Activated B cell treated with CpG ODN at 0.5 μM for 24 hours (primary cell): ENCODE results near the gene LCNL1. TPM values are rescaled to one million over a fixed set of nuclear protein-coding genes. Genes with fewer than 3 reads are reported as not detected.

ENCODE experiments used
- ATAC-seq: fragments of 200-7000 bp; cut with Tn5 transposase; one replicate; pipeline ENCODE4 v1.10.0; 2021; ENCODE audit warnings: low read depth, mild to moderate bottlenecking, moderate library complexity
- CTCF ChIA-PET: fragments of 350-600 bp; sonication (Branson Sonifier 250); formaldehyde crosslinking; loops from one replicate; lab custom pipeline; 2021; ENCODE audit warnings: antibody characterized with exemption; lab: Charles Lee
- POLR2A ChIA-PET: fragments of 350-600 bp; sonication (Branson Sonifier 250); formaldehyde crosslinking; loops from one replicate; lab custom pipeline; 2021; ENCODE audit warnings: antibody characterized with exemption; lab: Charles Lee
- DNase-seq: peaks from one replicate; pipeline ENCODE4 v3.0.0; 2022
- H3K27ac Mint-ChIP-seq: one replicate; pipeline ENCODE4 v1.8.0; 2020; ENCODE audit warnings: mixed read lengths
- H3K27me3 Mint-ChIP-seq: one replicate; pipeline ENCODE4 v1.8.0; 2021; ENCODE audit warnings: mixed read lengths
- H3K36me3 Mint-ChIP-seq: one replicate; pipeline ENCODE4 v1.8.0; 2021; ENCODE audit warnings: low read depth, mixed read lengths
- H3K4me1 Mint-ChIP-seq: one replicate; pipeline ENCODE4 v1.8.0; 2021; ENCODE audit warnings: mixed read lengths
- H3K4me3 Mint-ChIP-seq: one replicate; pipeline ENCODE4 v1.8.0; 2020; ENCODE audit warnings: mild to moderate bottlenecking, mixed read lengths
- H3K9me3 Mint-ChIP-seq: one replicate; pipeline ENCODE4 v1.8.0; 2020; ENCODE audit warnings: mixed read lengths
- CTCF ChIP-seq: fragments of 200-600 bp; IDR thresholded peaks from one replicate; pipeline ENCODE4 v1.8.0; 2022; ENCODE audit warnings: antibody characterized with exemption, mild to moderate bottlenecking
- intact Hi-C: fragments of 100-400 bp; cut with micrococcal nuclease; formaldehyde crosslinking; loops from one replicate; pipeline ENCODE4 v1.15.1; 2024
- total RNA-seq: library from RNA; stranded (reverse); gene quantifications from 2 replicates; pipeline ENCODE4 v1.2.3, GENCODE V29; 2022

LCNL1 gene
- total RNA-seq, 1 donor from 2014 or later, result not detected

GRCh38 chr9:136939431-136939995 is 43.3 kb upstream of the LCNL1 start:
- CTCF ChIA-PET, result no interaction called here
- POLR2A ChIA-PET, result interaction anchor here (0.7 kb wide), 1 partner anchor 149 kb away, joined by 3 read pairs; no protein-coding TSS in a partner anchor
- H3K36me3 Mint-ChIP-seq, result peaks cover 48% of the 10 kb centered on the region
- ATAC-seq (no peak), DNase-seq (no peak)
- no peaks in the 10 kb centered on the region for H3K9me3 Mint-ChIP-seq
- no peak overlapping the region for H3K27ac Mint-ChIP-seq
- H3K27me3 Mint-ChIP-seq, result no peaks in the 10 kb centered on the region
- peaks cover 5% of the 10 kb centered on the region for H3K4me1 Mint-ChIP-seq
- TF ChIP-seq CTCF, result no peak
- intact Hi-C loops, result no loop called here
- no peak overlapping the region for H3K4me3 Mint-ChIP-seq

GRCh38 chr9:136939996-136940525 is 42.7 kb upstream of the LCNL1 start:
- CTCF ChIA-PET, result no interaction called here
- H3K36me3 Mint-ChIP-seq, result peaks cover 48% of the 10 kb centered on the region
- POLR2A ChIA-PET, result interaction anchor here (0.7 kb wide), 1 partner anchor 150 kb away, joined by 3 read pairs; no protein-coding TSS in a partner anchor
- no peak overlapping the region for H3K27ac Mint-ChIP-seq
- H3K9me3 Mint-ChIP-seq, result no peaks in the 10 kb centered on the region
- no peak for DNase-seq
- H3K27me3 Mint-ChIP-seq, result no peaks in the 10 kb centered on the region
- peaks cover 9% of the 10 kb centered on the region for H3K4me1 Mint-ChIP-seq
- H3K4me3 Mint-ChIP-seq, result no peak overlapping the region
- no peak for ATAC-seq
- intact Hi-C loops, result loop anchor here (10.0 kb wide), 1 partner anchor 285 kb away; the partner anchor contains the start of genes CYSRT1, RNF208 and RNF224
- TF ChIP-seq CTCF, result no peak

GRCh38 chr9:136940526-136941230 is 42.1 kb upstream of the LCNL1 start:
- H3K4me3 Mint-ChIP-seq, result no peak overlapping the region
- ChIA-PET CTCF (no interaction called here), POLR2A (interaction anchor here (0.6 kb wide), 1 partner anchor 16 kb away, joined by 3 read pairs; no protein-coding TSS in a partner anchor)
- H3K36me3 Mint-ChIP-seq, result peaks cover 48% of the 10 kb centered on the region
- ATAC-seq (no peak), DNase-seq (no peak)
- no peaks in the 10 kb centered on the region for H3K27me3 Mint-ChIP-seq
- no peak overlapping the region for H3K27ac Mint-ChIP-seq
- no peaks in the 10 kb centered on the region for H3K9me3 Mint-ChIP-seq
- no peak for TF ChIP-seq CTCF
- peaks cover 9% of the 10 kb centered on the region for H3K4me1 Mint-ChIP-seq
- intact Hi-C loops, result loop anchor here (10.0 kb wide), 1 partner anchor 284 kb away; the partner anchor contains the start of genes CYSRT1, RNF208 and RNF224

- Mint-ChIP-seq H3K36me3 (peaks cover 48% of the 10 kb centered on the region), H3K4me3 (no peak overlapping the region), H3K4me1 (peaks cover 9% of the 10 kb centered on the region), H3K27me3 (no peaks in the 10 kb centered on the region), H3K9me3 (no peaks in the 10 kb centered on the region), H3K27ac (no peak overlapping the region)
- TF ChIP-seq CTCF, result no peak
- ChIA-PET CTCF (no interaction called here), POLR2A (no interaction called here)
- ATAC-seq (no peak), DNase-seq (no peak)
- intact Hi-C loops, result loop anchor here (10.0 kb wide), 1 partner anchor 283 kb away; the partner anchor contains the start of genes CYSRT1, RNF208 and RNF224
Observed at GRCh38 chr9:136941231-136942111, 41.3 kb upstream of the LCNL1 start.
